OCI-LY3 (cell line): Measurements from ENCODE around the gene PACC1.

ENCODE experiments used
- H2AFZ ChIP-seq: fragments of 200-600, 300-600 bp; shearing (Covaris generic); 2 replicates; pipeline ENCODE4 v1.6.0; 2014; ENCODE audit warnings: antibody characterized with exemption, low read depth, low read length
- H3K27ac ChIP-seq: fragments of 200-600, 300-600 bp; sonication (generic); 2 replicates; pipeline ENCODE4 v1.5.1; 2014; ENCODE audit warnings: mild to moderate bottlenecking, low read length, moderate library complexity, mixed read lengths
- H3K27me3 ChIP-seq: fragments of 200-600, 300-600 bp; sonication (generic); 2 replicates; pipeline ENCODE4 v1.6.1; 2014; ENCODE audit warnings: low read depth, low read length, mixed read lengths
- H3K36me3 ChIP-seq: fragments of 200-600, 300-600 bp; sonication (generic); replicated peaks from 2 replicates; pipeline ENCODE3; 2014; ENCODE audit warnings: low read depth, low read length, mixed read lengths
- H3K4me1 ChIP-seq: fragments of 300-600, 200-600 bp; sonication (generic); 2 replicates; pipeline ENCODE4 v1.6.1; 2014; ENCODE audit warnings: low read length, mixed read lengths
- H3K4me2 ChIP-seq: fragments of 200-600, 300-600 bp; sonication (generic); 2 replicates; pipeline ENCODE4 v1.6.1; 2014; ENCODE audit warnings: low read length, mixed read lengths
- H3K4me3 ChIP-seq: fragments of 300-600, 200-600 bp; sonication (generic); 2 replicates; pipeline ENCODE4 v1.5.1; 2014; ENCODE audit warnings: antibody characterized with exemption, mild to moderate bottlenecking, low read length, moderate library complexity
- H3K79me2 ChIP-seq: fragments of 300-600, 200-600 bp; shearing (Covaris generic); 2 replicates; pipeline ENCODE4 v1.6.1; 2014; ENCODE audit warnings: mild to moderate bottlenecking, low read length, mixed read lengths
- H3K9ac ChIP-seq: fragments of 300-600, 200-600 bp; shearing (Covaris generic); 2 replicates; pipeline ENCODE4 v1.6.0; 2014; ENCODE audit warnings: mild to moderate bottlenecking, low read length, moderate library complexity
- H3K9me3 ChIP-seq: fragments of 200-600, 300-600 bp; shearing (Covaris generic); 2 replicates; pipeline ENCODE4 v1.6.1; 2014; ENCODE audit warnings: low read length, mixed read lengths; ENCODE audit not compliant: insufficient read depth
- H4K20me1 ChIP-seq: fragments of 200-600, 300-600 bp; sonication (generic); 2 replicates; pipeline ENCODE4 v1.6.1; 2016; ENCODE audit warnings: low read length, mixed read lengths; ENCODE audit not compliant: insufficient read depth
- EZH2phosphoT487 ChIP-seq: fragments of 200-600 bp; shearing (Covaris generic); IDR thresholded peaks from 2 replicates; pipeline ENCODE4 v1.6.1; 2018; ENCODE audit warnings: antibody characterized with exemption, mixed run types, low read depth
- TF ChIP-seq, protein P1 (sequence below): fragments of 200-600, 300-600 bp; sonication (generic); IDR thresholded peaks from 2 replicates; pipeline ENCODE4 v1.5.1; 2014; ENCODE audit warnings: antibody characterized with exemption, low read length, low read depth

The PACC1 gene

DNA sequence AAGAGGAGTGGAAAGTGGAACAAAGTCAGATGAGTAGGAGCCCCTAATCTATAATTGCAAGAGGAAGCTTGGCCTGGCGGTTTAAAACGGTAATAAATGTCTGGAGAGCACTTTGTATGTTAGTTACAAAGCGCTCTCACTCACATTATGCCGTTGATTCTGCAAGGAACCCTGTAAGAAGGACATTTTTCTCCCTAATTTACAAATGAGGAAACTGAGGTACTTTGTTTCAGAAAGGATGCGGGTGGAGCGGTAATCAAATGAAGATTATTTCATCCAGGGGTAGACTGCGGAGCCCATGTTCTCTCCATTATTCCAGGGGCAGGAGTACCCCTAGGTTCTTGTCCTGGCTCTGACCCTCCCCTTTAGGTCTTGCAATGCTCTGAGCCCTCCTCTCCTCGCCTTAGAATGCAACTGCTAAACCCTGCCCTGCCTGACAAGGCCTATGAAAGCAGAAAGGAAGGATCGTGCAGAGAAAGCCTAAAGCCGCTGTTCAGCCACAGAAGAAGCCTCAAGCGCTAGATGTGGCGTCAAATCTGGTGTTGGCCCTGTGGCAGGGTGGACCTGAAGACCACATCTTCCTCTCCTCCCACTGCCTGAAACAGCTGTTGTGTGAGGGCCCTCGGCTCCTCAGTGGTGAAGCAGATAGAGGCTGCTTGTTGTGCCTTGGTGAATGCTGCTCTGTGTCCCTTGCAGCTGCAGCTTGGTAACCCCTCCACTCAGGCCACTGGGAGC, 588 bp upstream of the PACC1 start:
- Histone ChIP-seq H3K9ac (peak overlapping the region; percentile 83), H3K9me3 (no peaks in the 10 kb centered on the region), H3K79me2 (peaks cover 42% of the 10 kb centered on the region), H3K4me3 (peak overlapping the region; percentile 79), H3K4me2 (peak overlapping the region; percentile 87), H4K20me1 (0 out of 2 replicates have a peak, but pooled peaks cover 8% of the 10 kb centered on the region), H2AFZ (peak overlapping the region; percentile 74), H3K4me1 (peaks cover 40% of the 10 kb centered on the region), H3K36me3 (peaks cover 25% of the 10 kb centered on the region), H3K27me3 (no peaks in the 10 kb centered on the region), H3K27ac (peak overlapping the region; percentile 87)
- TF ChIP-seq, protein P1, sequence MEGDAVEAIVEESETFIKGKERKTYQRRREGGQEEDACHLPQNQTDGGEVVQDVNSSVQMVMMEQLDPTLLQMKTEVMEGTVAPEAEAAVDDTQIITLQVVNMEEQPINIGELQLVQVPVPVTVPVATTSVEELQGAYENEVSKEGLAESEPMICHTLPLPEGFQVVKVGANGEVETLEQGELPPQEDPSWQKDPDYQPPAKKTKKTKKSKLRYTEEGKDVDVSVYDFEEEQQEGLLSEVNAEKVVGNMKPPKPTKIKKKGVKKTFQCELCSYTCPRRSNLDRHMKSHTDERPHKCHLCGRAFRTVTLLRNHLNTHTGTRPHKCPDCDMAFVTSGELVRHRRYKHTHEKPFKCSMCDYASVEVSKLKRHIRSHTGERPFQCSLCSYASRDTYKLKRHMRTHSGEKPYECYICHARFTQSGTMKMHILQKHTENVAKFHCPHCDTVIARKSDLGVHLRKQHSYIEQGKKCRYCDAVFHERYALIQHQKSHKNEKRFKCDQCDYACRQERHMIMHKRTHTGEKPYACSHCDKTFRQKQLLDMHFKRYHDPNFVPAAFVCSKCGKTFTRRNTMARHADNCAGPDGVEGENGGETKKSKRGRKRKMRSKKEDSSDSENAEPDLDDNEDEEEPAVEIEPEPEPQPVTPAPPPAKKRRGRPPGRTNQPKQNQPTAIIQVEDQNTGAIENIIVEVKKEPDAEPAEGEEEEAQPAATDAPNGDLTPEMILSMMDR = no peak
- TF ChIP-seq EZH2phosphoT487 = no peak

DNA sequence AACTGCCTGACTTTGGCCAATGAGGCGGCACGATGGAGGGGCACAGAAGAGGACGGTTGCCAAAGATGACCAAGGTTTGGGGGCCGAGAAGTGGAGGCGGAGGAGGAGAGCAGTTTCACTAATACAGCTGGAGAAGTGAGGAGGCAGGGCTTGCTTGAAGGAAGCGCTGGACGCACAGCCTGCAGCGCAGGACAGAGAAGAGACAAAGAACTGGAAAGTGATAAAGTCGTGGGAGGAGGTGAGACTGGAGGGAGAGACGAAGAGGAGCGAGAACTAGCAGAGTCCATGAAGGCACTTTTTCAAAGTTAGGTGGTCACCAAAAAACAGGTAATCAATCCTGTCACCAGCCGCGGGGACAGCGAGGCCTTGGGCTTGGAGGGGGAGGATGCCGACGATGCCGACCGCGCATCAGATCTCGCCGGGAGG, 771 bp downstream of the PACC1 start:
- H3K4me2 ChIP-seq = peak overlapping the region; percentile 93
- 0 out of 2 replicates have a peak overlapping the region, but pooled peaks have one; percentile 25 for H2AFZ ChIP-seq
- H3K9me3 ChIP-seq = no peaks in the 10 kb centered on the region
- H3K79me2 ChIP-seq = peaks cover 42% of the 10 kb centered on the region
- H3K4me1 ChIP-seq = peaks cover 40% of the 10 kb centered on the region
- H4K20me1 ChIP-seq = 0 out of 2 replicates have a peak, but pooled peaks cover 8% of the 10 kb centered on the region
- H3K9ac ChIP-seq = peak overlapping the region; percentile 86
- peak overlapping the region; percentile 79 for H3K4me3 ChIP-seq
- peak overlapping the region; percentile 62 for H3K27ac ChIP-seq
- peaks cover 39% of the 10 kb centered on the region for H3K36me3 ChIP-seq
- TF ChIP-seq EZH2phosphoT487 = no peak
- TF ChIP-seq, protein P1 = no peak
- no peaks in the 10 kb centered on the region for H3K27me3 ChIP-seq

DNA sequence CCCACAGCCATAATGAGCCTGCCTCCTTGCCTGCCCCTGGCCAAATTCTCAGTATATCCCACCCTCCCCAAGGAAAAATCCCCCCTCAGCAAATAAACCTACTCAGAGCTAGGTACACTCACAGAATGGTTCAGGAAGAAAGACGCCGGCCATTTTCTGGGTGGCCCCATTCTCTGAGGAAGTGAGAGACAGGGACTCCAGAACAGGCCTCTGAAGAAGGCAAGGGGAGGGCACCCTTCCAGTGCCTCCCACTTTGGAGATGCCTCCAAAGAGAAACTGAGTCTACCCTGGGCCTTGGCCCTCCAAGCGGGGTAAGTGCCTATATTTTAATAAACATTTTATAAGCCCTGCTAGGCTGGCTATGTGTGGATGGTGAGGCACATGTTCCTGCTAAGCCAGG, 2.3 kb downstream of the PACC1 start:
- H3K27me3 ChIP-seq = no peaks in the 10 kb centered on the region
- peak overlapping the region; percentile 79 for H3K4me3 ChIP-seq
- no peaks in the 10 kb centered on the region for H3K9me3 ChIP-seq
- peak overlapping the region; percentile 52 for H3K27ac ChIP-seq
- peak overlapping the region; percentile 20; the same call in 1 of the 2 replicates for H2AFZ ChIP-seq
- H3K36me3 ChIP-seq = peaks cover 50% of the 10 kb centered on the region
- H3K4me2 ChIP-seq = peak overlapping the region; percentile 93
- peak overlapping the region; percentile 54 for H3K9ac ChIP-seq
- H3K79me2 ChIP-seq = peaks cover 42% of the 10 kb centered on the region
- 0 out of 2 replicates have a peak, but pooled peaks cover 8% of the 10 kb centered on the region for H4K20me1 ChIP-seq
- H3K4me1 ChIP-seq = peaks cover 35% of the 10 kb centered on the region
- TF ChIP-seq EZH2phosphoT487 = no peak
- TF ChIP-seq, protein P1 = no peak

DNA sequence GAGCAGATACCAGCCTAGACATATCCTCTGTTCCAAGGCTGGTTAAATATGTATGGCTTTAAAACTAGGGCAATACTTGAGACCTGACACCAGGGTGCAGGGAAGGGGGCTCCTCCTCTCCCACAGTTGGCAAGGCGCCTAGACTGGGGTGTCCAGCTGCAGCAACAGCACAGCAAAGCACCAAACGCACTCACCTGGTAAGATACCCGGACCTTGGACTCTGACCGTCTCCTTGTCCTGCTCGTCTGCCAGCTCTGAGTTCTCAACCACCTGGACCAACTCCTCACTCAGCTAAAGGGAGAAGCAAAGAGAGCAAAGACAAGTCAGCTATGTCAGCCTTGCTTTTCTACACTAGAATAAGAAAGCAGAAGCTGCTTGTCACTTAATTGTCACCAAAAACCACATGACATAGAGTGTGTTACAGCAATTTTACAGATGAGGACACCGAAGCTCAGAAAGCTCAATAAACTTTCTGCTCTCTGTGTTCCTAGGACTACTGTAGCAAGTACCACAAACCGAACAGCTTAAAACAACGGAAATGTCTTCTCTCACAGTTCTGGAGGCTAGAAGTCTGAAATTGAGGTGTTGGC, 4.4 kb downstream of the PACC1 start:
- H4K20me1 ChIP-seq = peaks cover 10% of the 10 kb centered on the region; the same call in 1 of the 2 replicates
- H3K9me3 ChIP-seq = no peaks in the 10 kb centered on the region
- TF ChIP-seq, protein P1 = no peak
- TF ChIP-seq EZH2phosphoT487 = no peak
- no peaks in the 10 kb centered on the region for H3K27me3 ChIP-seq
- H2AFZ ChIP-seq = no peak overlapping the region
- H3K36me3 ChIP-seq = peaks cover 70% of the 10 kb centered on the region
- H3K4me1 ChIP-seq = peaks cover 23% of the 10 kb centered on the region
- no peak overlapping the region for H3K4me2 ChIP-seq
- H3K9ac ChIP-seq = no peak overlapping the region
- H3K27ac ChIP-seq = no peak overlapping the region
- no peak overlapping the region for H3K4me3 ChIP-seq
- H3K79me2 ChIP-seq = peaks cover 50% of the 10 kb centered on the region
